HG03039 (cell line): ENCODE results near the gene MTF1.
A peak's percentile ranks its signal among the peaks of the same experiment; 100 is the strongest.

Experiments used
- ATAC-seq: cut with Tn5 transposase; IDR thresholded peaks from one replicate; pipeline ENCODE4 v1.9.1; 2021; ENCODE audit warnings: mild to moderate bottlenecking, moderate library complexity; ENCODE audit not compliant: unreplicated experiment

Gene MTF1

GRCh38 chr1:37868466-37868865 is 9.1 kb upstream of the MTF1 start:
- no peak for ATAC-seq

- no peak for ATAC-seq
Measured at GRCh38 chr1:37867784-37868183, 8.4 kb upstream of the MTF1 start.

GRCh38 chr1:37866491-37866890 is 7.1 kb upstream of the MTF1 start:
- ATAC-seq, result no peak

- ATAC-seq, result no peak
Measured at GRCh38 chr1:37865348-37866120, 6.1 kb upstream of the MTF1 start.

GRCh38 chr1:37862330-37862729 is 2.9 kb upstream of the MTF1 start:
- no peak for ATAC-seq

GRCh38 chr1:37861151-37861550 is 1.8 kb upstream of the MTF1 start:
- ATAC-seq, result no peak

GRCh38 chr1:37860346-37860666 is 914 bp upstream of the MTF1 start:
- ATAC-seq, result no peak

GRCh38 chr1:37858931-37859506 is 373 bp downstream of the MTF1 start:
- peak; percentile 4 for ATAC-seq

- no peak for ATAC-seq
Measured at GRCh38 chr1:37854406-37854805, 5.0 kb downstream of the MTF1 start.

GRCh38 chr1:37853157-37853556 is 6.2 kb downstream of the MTF1 start:
- ATAC-seq, result no peak

- ATAC-seq, result no peak
Measured at GRCh38 chr1:37851782-37852210, 7.6 kb downstream of the MTF1 start.

- no peak for ATAC-seq
Measured at GRCh38 chr1:37851262-37851661, 8.1 kb downstream of the MTF1 start.

- ATAC-seq, result no peak
Measured at GRCh38 chr1:37850352-37850955, 8.9 kb downstream of the MTF1 start.

GRCh38 chr1:37849480-37849879 is 9.9 kb downstream of the MTF1 start:
- no peak for ATAC-seq

- ATAC-seq, result no peak
Measured at GRCh38 chr1:37846647-37847339, 12.6 kb downstream of the MTF1 start.

- no peak for ATAC-seq
Measured at GRCh38 chr1:37845786-37846185, 13.6 kb downstream of the MTF1 start.

- no peak for ATAC-seq
Measured at GRCh38 chr1:37845049-37845646, 14.2 kb downstream of the MTF1 start.

GRCh38 chr1:37844536-37844935 is 14.9 kb downstream of the MTF1 start:
- ATAC-seq, result no peak

GRCh38 chr1:37841652-37842051 is 17.7 kb downstream of the MTF1 start:
- no peak for ATAC-seq

- ATAC-seq, result no peak
Measured at GRCh38 chr1:37840711-37841110, 18.7 kb downstream of the MTF1 start.

GRCh38 chr1:37839676-37840075 is 19.7 kb downstream of the MTF1 start:
- no peak for ATAC-seq
